ENCODE measurements around the gene NOC2L.

- TF ChIP-seq EZH2 (IDR thresholded peaks at IDR 0.05; ENCODE audit: low read length) (no peak), CTCF (optimal IDR thresholded peaks at IDR 0.05 in 1 of 3, IDR thresholded peaks at IDR 0.05 in 1 of 3, conservative IDR thresholded peaks at IDR 0.05 in 1 of 3; ENCODE audit: extremely low read depth in 1 of 3, insufficient read depth in 2 of 3, low read length in 3 of 3) (no peak)
Measured at GRCh38 chr1:950268-950667, 8.8 kb downstream of the NOC2L start.

Measured in keratinocyte (primary cell).